ENCODE measurements around the gene ATXN7L1.

GRCh38 chr7:105890290-105890997, 14.0 kb upstream of the ATXN7L1 start:
- TF ChIP-seq CTCF (conservative IDR thresholded peaks at IDR 0.05; ENCODE audit: low read length) (no peak), EZH2phosphoT487 (IDR thresholded peaks at IDR 0.05; ENCODE audit: borderline replicate concordance, low read depth, low read length) (no peak)

Data from OCI-LY7 (cell line).